Chondrocyte (in vitro differentiated cells): ENCODE results near the gene BCLAF1. TPM values are rescaled to one million over a fixed set of nuclear protein-coding genes. Genes with fewer than 3 reads are reported as not detected.

Source experiments
- DNase-seq: peaks from one replicate; pipeline ENCODE4 v3.0.0; 2021; ENCODE audit warnings: mixed read lengths, low spot score
- H3K27ac Mint-ChIP-seq: one replicate; pipeline ENCODE4 v1.8.0; 2021; ENCODE audit warnings: mild to moderate bottlenecking, moderate library complexity, mixed read lengths; ENCODE audit not compliant: unreplicated experiment
- H3K27me3 Mint-ChIP-seq: 2 replicates; pipeline ENCODE4 v1.8.0; 2021; ENCODE audit warnings: low read depth, mixed read lengths
- H3K36me3 Mint-ChIP-seq: 2 replicates; pipeline ENCODE4 v1.8.0; 2021; ENCODE audit warnings: low read depth, mixed read lengths
- H3K4me1 Mint-ChIP-seq: 2 replicates; pipeline ENCODE4 v1.8.0; 2021; ENCODE audit warnings: low read depth, mild to moderate bottlenecking, mixed read lengths
- H3K4me3 Mint-ChIP-seq: one replicate; pipeline ENCODE4 v1.8.0; 2021; ENCODE audit warnings: mild to moderate bottlenecking, moderate library complexity, mixed read lengths; ENCODE audit not compliant: unreplicated experiment
- H3K9me3 Mint-ChIP-seq: 2 replicates; pipeline ENCODE4 v1.8.0; 2021; ENCODE audit warnings: low read depth, mixed read lengths
- total RNA-seq: library from RNA; stranded (reverse); gene quantifications from 3 replicates; pipeline ENCODE4 v1.2.1, GENCODE V29; 2021
- TF ChIP-seq, protein P1 (sequence below): fragments of 200-600 bp; sonication (generic); IDR thresholded peaks from 2 replicates; pipeline ENCODE4 v1.5.0; 2021; ENCODE audit warnings: antibody characterized with exemption, mild to moderate bottlenecking, moderate library complexity

The BCLAF1 gene
- total RNA-seq, 1 donor from 2014 or later, result 135 TPM

GRCh38 chr6:136236466-136237293 lies 53.0 kb downstream of the BCLAF1 start:
- no peak overlapping the region for H3K4me3 Mint-ChIP-seq
- no peaks in the 10 kb centered on the region for H3K36me3 Mint-ChIP-seq
- H3K27ac Mint-ChIP-seq, result no peak overlapping the region
- no peak for DNase-seq
- TF ChIP-seq, protein P1, sequence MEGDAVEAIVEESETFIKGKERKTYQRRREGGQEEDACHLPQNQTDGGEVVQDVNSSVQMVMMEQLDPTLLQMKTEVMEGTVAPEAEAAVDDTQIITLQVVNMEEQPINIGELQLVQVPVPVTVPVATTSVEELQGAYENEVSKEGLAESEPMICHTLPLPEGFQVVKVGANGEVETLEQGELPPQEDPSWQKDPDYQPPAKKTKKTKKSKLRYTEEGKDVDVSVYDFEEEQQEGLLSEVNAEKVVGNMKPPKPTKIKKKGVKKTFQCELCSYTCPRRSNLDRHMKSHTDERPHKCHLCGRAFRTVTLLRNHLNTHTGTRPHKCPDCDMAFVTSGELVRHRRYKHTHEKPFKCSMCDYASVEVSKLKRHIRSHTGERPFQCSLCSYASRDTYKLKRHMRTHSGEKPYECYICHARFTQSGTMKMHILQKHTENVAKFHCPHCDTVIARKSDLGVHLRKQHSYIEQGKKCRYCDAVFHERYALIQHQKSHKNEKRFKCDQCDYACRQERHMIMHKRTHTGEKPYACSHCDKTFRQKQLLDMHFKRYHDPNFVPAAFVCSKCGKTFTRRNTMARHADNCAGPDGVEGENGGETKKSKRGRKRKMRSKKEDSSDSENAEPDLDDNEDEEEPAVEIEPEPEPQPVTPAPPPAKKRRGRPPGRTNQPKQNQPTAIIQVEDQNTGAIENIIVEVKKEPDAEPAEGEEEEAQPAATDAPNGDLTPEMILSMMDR, result no peak
- H3K27me3 Mint-ChIP-seq, result no peaks in the 10 kb centered on the region
- H3K9me3 Mint-ChIP-seq, result no peaks in the 10 kb centered on the region
- no peaks in the 10 kb centered on the region for H3K4me1 Mint-ChIP-seq

DNA sequence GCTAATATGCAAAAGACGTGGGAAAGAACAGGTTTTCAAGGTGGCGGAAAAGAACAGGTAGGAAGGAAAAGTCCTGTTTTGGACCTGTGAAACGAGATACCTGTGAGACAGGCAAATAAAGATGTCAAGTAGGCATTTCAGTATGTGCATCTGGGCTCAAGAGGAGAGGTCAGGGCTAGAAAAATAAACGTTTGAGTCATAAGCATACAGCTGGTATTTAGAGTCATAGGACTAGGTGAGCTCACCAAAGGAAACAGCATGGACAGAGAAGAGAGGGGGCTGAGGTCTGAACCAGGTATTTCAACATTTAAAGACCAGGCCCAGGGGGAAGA lies 54.4 kb downstream of the BCLAF1 start:
- H3K36me3 Mint-ChIP-seq, result no peaks in the 10 kb centered on the region
- no peaks in the 10 kb centered on the region for H3K9me3 Mint-ChIP-seq
- no peak overlapping the region for H3K27ac Mint-ChIP-seq
- DNase-seq, result no peak
- no peak overlapping the region for H3K4me3 Mint-ChIP-seq
- peaks cover 8% of the 10 kb centered on the region for H3K4me1 Mint-ChIP-seq
- no peaks in the 10 kb centered on the region for H3K27me3 Mint-ChIP-seq
- TF ChIP-seq, protein P1, result no peak

DNA sequence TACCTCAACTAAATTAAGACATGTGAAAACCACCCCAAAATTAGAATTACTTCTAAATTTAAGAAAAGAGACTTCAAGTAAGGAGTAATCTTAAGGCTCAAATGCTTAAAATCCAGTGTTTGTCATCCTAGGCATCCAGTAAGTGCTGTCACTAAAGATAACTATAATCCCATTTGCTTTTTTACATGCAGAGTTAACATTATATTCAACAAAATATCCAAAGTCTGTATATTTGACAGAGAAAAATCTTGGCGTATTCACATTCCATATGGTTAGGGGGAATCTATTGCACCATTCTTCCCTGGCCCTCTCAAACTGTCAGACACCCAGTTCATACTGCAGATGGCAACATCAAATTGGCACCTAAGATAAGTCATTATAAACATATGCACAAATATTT lies 56.9 kb downstream of the BCLAF1 start:
- TF ChIP-seq, protein P1, result no peak
- H3K27me3 Mint-ChIP-seq, result no peaks in the 10 kb centered on the region
- H3K36me3 Mint-ChIP-seq, result no peaks in the 10 kb centered on the region
- no peaks in the 10 kb centered on the region for H3K9me3 Mint-ChIP-seq
- peaks cover 8% of the 10 kb centered on the region for H3K4me1 Mint-ChIP-seq
- H3K4me3 Mint-ChIP-seq, result no peak overlapping the region
- H3K27ac Mint-ChIP-seq, result no peak overlapping the region
- no peak for DNase-seq

- no peaks in the 10 kb centered on the region for H3K9me3 Mint-ChIP-seq
- peaks cover 14% of the 10 kb centered on the region for H3K4me1 Mint-ChIP-seq
- DNase-seq, result no peak
- no peaks in the 10 kb centered on the region for H3K27me3 Mint-ChIP-seq
- TF ChIP-seq, protein P1, result no peak
- no peak overlapping the region for H3K27ac Mint-ChIP-seq
- H3K4me3 Mint-ChIP-seq, result no peak overlapping the region
- H3K36me3 Mint-ChIP-seq, result no peaks in the 10 kb centered on the region
These were observed 59.3 kb downstream of the BCLAF1 start for GRCh38 chr6:136230219-136230853.

GRCh38 chr6:136228814-136229213 lies 60.8 kb downstream of the BCLAF1 start:
- no peaks in the 10 kb centered on the region for H3K9me3 Mint-ChIP-seq

More at GRCh38 chr6:136228814-136229213, 60.8 kb downstream of the BCLAF1 start:
- no peaks in the 10 kb centered on the region for H3K36me3 Mint-ChIP-seq
- peaks cover 14% of the 10 kb centered on the region for H3K4me1 Mint-ChIP-seq
- no peak overlapping the region for H3K27ac Mint-ChIP-seq
- no peak overlapping the region for H3K4me3 Mint-ChIP-seq
- no peaks in the 10 kb centered on the region for H3K27me3 Mint-ChIP-seq
- TF ChIP-seq, protein P1, result no peak
- no peak for DNase-seq
